ENCODE results near the gene ZBTB7C. TPM values are rescaled to one million over a fixed set of nuclear protein-coding genes. Genes with fewer than 3 reads are reported as not detected.

ZBTB7C gene
- total and polyA plus RNA-seq, 2 donors (not counting 1 experiment from before 2014, with no cell fraction given) = not detected

DNA sequence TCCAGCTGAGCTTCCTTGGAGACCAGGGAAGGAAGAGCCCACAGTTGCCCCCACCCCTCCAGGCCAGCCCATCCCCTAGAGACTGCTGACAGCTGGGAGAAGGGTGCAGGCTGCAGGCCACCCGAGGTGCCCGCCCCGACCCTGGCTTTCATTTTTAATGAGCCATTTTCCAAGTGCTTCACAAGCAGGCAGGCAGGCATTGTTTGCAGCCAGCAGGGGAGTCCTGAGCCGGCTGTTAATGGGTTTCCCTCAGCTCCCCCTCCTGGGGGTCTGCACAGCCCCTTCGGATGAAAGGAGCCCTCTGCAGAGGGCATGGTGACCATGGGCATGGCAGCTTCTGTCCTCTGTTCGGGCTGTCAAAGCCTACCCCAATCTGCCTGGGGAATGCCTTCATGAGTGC is 94.5 kb downstream of the ZBTB7C start:
- no peak overlapping the region for H3K4me3 ChIP-seq (ENCODE audit: control extremely low read depth in 1 of 5, extremely low read depth in 1 of 5, insufficient read depth in 1 of 5, low read depth in 2 of 5, low read length in 4 of 5)
- 45% methylated on average over 2 of the region's 6 CpGs for WGBS (ENCODE audit: insufficient coverage)
- H3K4me3 Mint-ChIP-seq = no peak overlapping the region
- no peak overlapping the region for H3K27ac ChIP-seq (ENCODE audit: low read length in 2 of 2)
- H3K36me3 ChIP-seq (replicated peaks in 1 of 2; ENCODE audit: control extremely low read depth in 1 of 2, control insufficient read depth in 1 of 2, extremely low read depth in 1 of 2, insufficient read depth in 2 of 2, low read length in 1 of 2) = no peaks in the 10 kb centered on the region
- ChIA-PET CTCF (no interaction called here), POLR2A (no interaction called here)
- no peaks in the 10 kb centered on the region for H3K9me3 Mint-ChIP-seq (ENCODE audit: insufficient read depth)
- H3K4me1 ChIP-seq (ENCODE audit: control insufficient read depth in 2 of 2, insufficient read depth in 2 of 2, low read length in 2 of 2) = no peaks in the 10 kb centered on the region
- no peak overlapping the region for H2AFZ ChIP-seq (ENCODE audit: insufficient read depth, low read depth, low read length, poor library complexity, severe bottlenecking)
- H3K79me2 ChIP-seq (ENCODE audit: control insufficient read depth, insufficient read depth, low read length) = no peaks in the 10 kb centered on the region
- no peaks in the 10 kb centered on the region for H3K9me3 ChIP-seq (ENCODE audit: control extremely low read depth in 1 of 3, control insufficient read depth in 2 of 3, insufficient read depth in 1 of 3, low read length in 2 of 3)
- no peak overlapping the region for H3K9ac ChIP-seq (ENCODE audit: low read length)
- no peaks in the 10 kb centered on the region for H4K20me1 ChIP-seq (ENCODE audit: control insufficient read depth, insufficient read depth, low read length, poor library complexity, severe bottlenecking)
- H3K4me2 ChIP-seq (replicated peaks; ENCODE audit: low read depth, low read length, poor library complexity, severe bottlenecking) = no peak overlapping the region
- H3K4me1 Mint-ChIP-seq = no peaks in the 10 kb centered on the region
- ATAC-seq (ENCODE audit: low read depth) (no peak), DNase-seq (no peak)
- H3K27me3 ChIP-seq (replicated peaks in 1 of 4; ENCODE audit: control extremely low read depth in 1 of 4, control insufficient read depth in 3 of 4, insufficient read depth in 4 of 4, low read length in 3 of 4) = no peaks in the 10 kb centered on the region
- intact Hi-C loops (cut with micrococcal nuclease) = no loop called here
- no peak overlapping the region for H3K27ac Mint-ChIP-seq
- peaks cover 17% of the 10 kb centered on the region for H3K27me3 Mint-ChIP-seq
- no peak for TF ChIP-seq EZH2 (IDR thresholded peaks at IDR 0.05; ENCODE audit: borderline replicate concordance, insufficient read depth, low read depth, low read length, poor library complexity, severe bottlenecking)
- TF ChIP-seq, protein P1, sequence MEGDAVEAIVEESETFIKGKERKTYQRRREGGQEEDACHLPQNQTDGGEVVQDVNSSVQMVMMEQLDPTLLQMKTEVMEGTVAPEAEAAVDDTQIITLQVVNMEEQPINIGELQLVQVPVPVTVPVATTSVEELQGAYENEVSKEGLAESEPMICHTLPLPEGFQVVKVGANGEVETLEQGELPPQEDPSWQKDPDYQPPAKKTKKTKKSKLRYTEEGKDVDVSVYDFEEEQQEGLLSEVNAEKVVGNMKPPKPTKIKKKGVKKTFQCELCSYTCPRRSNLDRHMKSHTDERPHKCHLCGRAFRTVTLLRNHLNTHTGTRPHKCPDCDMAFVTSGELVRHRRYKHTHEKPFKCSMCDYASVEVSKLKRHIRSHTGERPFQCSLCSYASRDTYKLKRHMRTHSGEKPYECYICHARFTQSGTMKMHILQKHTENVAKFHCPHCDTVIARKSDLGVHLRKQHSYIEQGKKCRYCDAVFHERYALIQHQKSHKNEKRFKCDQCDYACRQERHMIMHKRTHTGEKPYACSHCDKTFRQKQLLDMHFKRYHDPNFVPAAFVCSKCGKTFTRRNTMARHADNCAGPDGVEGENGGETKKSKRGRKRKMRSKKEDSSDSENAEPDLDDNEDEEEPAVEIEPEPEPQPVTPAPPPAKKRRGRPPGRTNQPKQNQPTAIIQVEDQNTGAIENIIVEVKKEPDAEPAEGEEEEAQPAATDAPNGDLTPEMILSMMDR (IDR thresholded peaks at IDR 0.05) = no peak

DNA sequence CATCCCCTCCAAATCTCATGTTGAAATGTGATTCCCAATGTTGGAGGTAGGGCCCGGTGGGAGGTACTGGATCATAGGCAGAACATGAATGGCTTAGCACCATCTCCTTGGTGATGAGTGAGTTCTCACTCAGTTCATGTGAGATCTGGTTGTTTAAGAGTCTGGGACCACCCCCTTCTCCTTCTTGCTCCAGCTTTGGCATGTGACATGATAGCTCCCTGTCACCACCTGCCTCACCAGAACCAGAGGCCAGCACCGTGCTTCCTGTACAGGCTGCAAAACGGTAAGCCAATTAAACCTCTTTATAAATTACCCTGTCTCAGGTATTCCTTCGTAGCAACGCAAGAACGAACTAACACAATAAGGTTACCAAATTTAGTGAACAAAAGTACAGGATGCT is 95.4 kb downstream of the ZBTB7C start:
- ChIA-PET CTCF (no interaction called here), POLR2A (no interaction called here)
- H3K9ac ChIP-seq (ENCODE audit: low read length) = no peak overlapping the region
- intact Hi-C loops (cut with micrococcal nuclease) = no loop called here
- H3K27me3 ChIP-seq (replicated peaks in 1 of 4; ENCODE audit: control extremely low read depth in 1 of 4, control insufficient read depth in 3 of 4, insufficient read depth in 4 of 4, low read length in 3 of 4) = no peaks in the 10 kb centered on the region
- DNase-seq (no peak), ATAC-seq (ENCODE audit: low read depth) (no peak)
- H3K27ac ChIP-seq (ENCODE audit: low read length in 2 of 2) = no peak overlapping the region
- no peaks in the 10 kb centered on the region for H3K79me2 ChIP-seq (ENCODE audit: control insufficient read depth, insufficient read depth, low read length)
- TF ChIP-seq, protein P1 (IDR thresholded peaks at IDR 0.05) = no peak
- TF ChIP-seq EZH2 (IDR thresholded peaks at IDR 0.05; ENCODE audit: borderline replicate concordance, insufficient read depth, low read depth, low read length, poor library complexity, severe bottlenecking) = no peak
- no peak overlapping the region for H3K4me3 ChIP-seq (ENCODE audit: control extremely low read depth in 1 of 5, extremely low read depth in 1 of 5, insufficient read depth in 1 of 5, low read depth in 2 of 5, low read length in 4 of 5)
- H3K9me3 ChIP-seq (ENCODE audit: control extremely low read depth in 1 of 3, control insufficient read depth in 2 of 3, insufficient read depth in 1 of 3, low read length in 2 of 3) = no peaks in the 10 kb centered on the region
- no peak overlapping the region for H3K4me3 Mint-ChIP-seq
- H3K9me3 Mint-ChIP-seq (ENCODE audit: insufficient read depth) = no peaks in the 10 kb centered on the region
- H3K4me2 ChIP-seq (replicated peaks; ENCODE audit: low read depth, low read length, poor library complexity, severe bottlenecking) = no peak overlapping the region
- H3K4me1 Mint-ChIP-seq = no peaks in the 10 kb centered on the region
- H3K4me1 ChIP-seq (ENCODE audit: control insufficient read depth in 2 of 2, insufficient read depth in 2 of 2, low read length in 2 of 2) = no peaks in the 10 kb centered on the region
- H3K36me3 ChIP-seq (replicated peaks in 1 of 2; ENCODE audit: control extremely low read depth in 1 of 2, control insufficient read depth in 1 of 2, extremely low read depth in 1 of 2, insufficient read depth in 2 of 2, low read length in 1 of 2) = no peaks in the 10 kb centered on the region
- no peak overlapping the region for H3K27ac Mint-ChIP-seq
- H3K27me3 Mint-ChIP-seq = peaks cover 11% of the 10 kb centered on the region
- 91% methylated on average over 5 of the region's 6 CpGs for WGBS (ENCODE audit: insufficient coverage)
- H4K20me1 ChIP-seq (ENCODE audit: control insufficient read depth, insufficient read depth, low read length, poor library complexity, severe bottlenecking) = no peaks in the 10 kb centered on the region
- no peak overlapping the region for H2AFZ ChIP-seq (ENCODE audit: insufficient read depth, low read depth, low read length, poor library complexity, severe bottlenecking)

All from B cell (primary cell).